PC-3 (cell line): ENCODE data around the gene PPM1L. TPM values are rescaled to one million over a fixed set of nuclear protein-coding genes. Genes with fewer than 3 reads are reported as not detected.

ENCODE experiments used
- ATAC-seq: fragments of 200-7000 bp; cut with Tn5 transposase; 2 replicates; pipeline ENCODE4 v1.9.1; 2020; ENCODE audit warnings: mild to moderate bottlenecking, moderate library complexity
- BruUV-seq: library from RNA; stranded (reverse); fragments of 400-500 nt; replicated peaks from 2 replicates; lab custom pipeline; 2021; lab: Mats Ljungman, UMichigan
- CTCF ChIA-PET: fragments of 300-600 bp; sonication (Branson Sonifier 250); formaldehyde crosslinking; loops from one replicate; lab custom pipeline; 2022; ENCODE audit warnings: antibody characterized with exemption; lab: Charles Lee
- POLR2A ChIA-PET: fragments of 300-600 bp; sonication (Branson Sonifier 250); formaldehyde crosslinking; loops from one replicate; lab custom pipeline; 2022; ENCODE audit warnings: antibody characterized with exemption; ENCODE audit not compliant: unreplicated experiment; lab: Charles Lee
- DNase-seq: peaks from one replicate; pipeline ENCODE4 v3.0.0-alpha.2; 2015
- H2AFZ ChIP-seq: fragments of 300-600 bp; sonication (generic); 2 replicates; pipeline ENCODE4 v1.6.0; 2016; ENCODE audit warnings: antibody characterized with exemption, low read length
- H3F3A ChIP-seq: fragments of 300-600 bp; sonication (generic); one replicate; pipeline ENCODE4 v1.6.0; 2017; ENCODE audit warnings: antibody characterized with exemption, low read length, control low read depth, mild to moderate bottlenecking; ENCODE audit not compliant: unreplicated experiment
- H3K27ac ChIP-seq: fragments of 300-600 bp; sonication (generic); 2 replicates; pipeline ENCODE4 v1.5.1; 2016; ENCODE audit warnings: mild to moderate bottlenecking, low read length
- H3K27me3 ChIP-seq: fragments of 300-600 bp; sonication (generic); 2 replicates; pipeline ENCODE4 v1.6.1; 2016; ENCODE audit warnings: low read length, mixed read lengths
- H3K36me3 ChIP-seq: fragments of 300-600 bp; sonication (generic); 2 replicates; pipeline ENCODE4 v1.6.1; 2016; ENCODE audit warnings: low read depth, mixed run types, low read length, mixed read lengths
- H3K4me1 ChIP-seq: fragments of 300-600 bp; sonication (generic); 2 replicates; pipeline ENCODE4 v1.5.1; 2016; ENCODE audit warnings: low read length; ENCODE audit not compliant: insufficient read depth
- H3K4me2 ChIP-seq: fragments of 300-600 bp; sonication (generic); 2 replicates; pipeline ENCODE4 v1.6.0; 2016; ENCODE audit warnings: low read length
- H3K4me3 ChIP-seq: fragments of 300-600 bp; sonication (generic); 2 replicates; pipeline ENCODE4 v1.5.1; 2016; ENCODE audit warnings: mild to moderate bottlenecking, low read length, mixed read lengths
- H3K79me2 ChIP-seq: fragments of 300-600 bp; sonication (generic); 2 replicates; pipeline ENCODE4 v1.6.1; 2017; ENCODE audit warnings: low read length, mixed read lengths
- H3K9ac ChIP-seq: fragments of 300-600 bp; sonication (generic); 2 replicates; pipeline ENCODE4 v1.6.0; 2016; ENCODE audit warnings: mild to moderate bottlenecking, low read length
- H3K9me2 ChIP-seq: fragments of 300-600 bp; sonication (generic); replicated peaks from 2 replicates; pipeline ENCODE4 v1.6.1; 2016; ENCODE audit warnings: mixed run types, low read length, mixed read lengths
- H3K9me3 ChIP-seq: fragments of 300-600 bp; sonication (generic); 2 replicates; pipeline ENCODE4 v1.6.1; 2016; ENCODE audit warnings: low read length, mixed read lengths
- H4K20me1 ChIP-seq: fragments of 300-600 bp; sonication (generic); 2 replicates; pipeline ENCODE4 v1.6.1; 2016; ENCODE audit warnings: low read length, mixed read lengths
- EZH2 ChIP-seq: fragments of 300-600 bp; sonication (generic); IDR thresholded peaks from one replicate; pipeline ENCODE4 v1.6.1; 2017; ENCODE audit warnings: antibody characterized with exemption, mild to moderate bottlenecking, low read length; ENCODE audit not compliant: unreplicated experiment
- EZH2phosphoT487 ChIP-seq: fragments of 300-600 bp; sonication (generic); IDR thresholded peaks from 2 replicates; pipeline ENCODE4 v1.6.1; 2018; ENCODE audit warnings: mild to moderate bottlenecking, antibody characterized with exemption, low read length, borderline replicate concordance
- intact Hi-C: fragments of 100-400 bp; cut with micrococcal nuclease; formaldehyde crosslinking; loops from 2 replicates; pipeline ENCODE4 v1.9.0; 2023
- total RNA-seq: library from RNA; depleted of rRNA; stranded (reverse); fragments of >200 nt; gene quantifications from 2 replicates; pipeline ENCODE4 v1.2.3, GENCODE V29; 2014
- TF ChIP-seq, protein P1 (sequence below): fragments of 300-600 bp; sonication (generic); conservative IDR thresholded peaks from 2 replicates; pipeline ENCODE4 v1.5.1; 2017; ENCODE audit warnings: antibody characterized with exemption, low read depth, mild to moderate bottlenecking, low read length

PPM1L gene
- total RNA-seq, 1 experiment from 2014 or later = 7.0 TPM

DNA sequence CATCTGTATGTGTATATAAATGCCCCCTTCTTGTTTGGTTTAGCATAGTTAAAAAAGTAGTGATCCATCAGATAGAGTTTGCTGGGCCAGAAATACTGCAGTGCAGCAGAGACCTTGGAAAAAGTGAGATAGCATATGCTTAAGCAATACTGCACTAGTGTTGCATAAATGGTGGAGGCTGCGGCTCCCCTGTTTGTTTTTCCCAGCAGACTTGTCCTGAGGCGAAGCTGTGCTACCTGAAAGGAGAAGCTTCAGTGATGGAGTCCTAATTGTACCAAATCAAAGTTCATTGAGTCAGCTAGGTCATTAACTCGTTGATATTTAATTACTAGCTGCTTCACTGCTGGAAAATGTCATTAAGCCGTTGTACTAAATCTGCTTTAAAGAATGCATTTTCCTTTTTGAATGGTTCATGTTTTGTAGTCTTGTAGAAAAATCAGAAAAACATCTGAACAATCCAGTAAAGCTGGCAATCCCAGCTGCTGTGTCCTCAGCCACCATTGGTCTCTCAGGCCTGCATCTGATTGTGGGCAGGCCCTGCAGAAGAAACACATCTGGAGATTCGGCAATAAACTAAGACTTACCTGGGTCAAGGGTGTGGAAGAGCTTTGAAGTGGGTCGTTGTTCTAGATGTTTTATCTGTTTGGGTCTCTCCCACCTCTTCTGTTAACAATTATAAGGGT lies 179.5 kb downstream of the PPM1L start:
- Histone ChIP-seq H3K9me2 (no peaks in the 10 kb centered on the region), H3K27me3 (no peaks in the 10 kb centered on the region), H3F3A (no peaks in the 10 kb centered on the region), H3K79me2 (no peaks in the 10 kb centered on the region), H3K9me3 (no peaks in the 10 kb centered on the region), H3K4me1 (no peaks in the 10 kb centered on the region), H3K27ac (no peak overlapping the region), H3K4me2 (no peak overlapping the region), H2AFZ (no peak overlapping the region), H3K9ac (no peak overlapping the region), H3K4me3 (no peak overlapping the region), H3K36me3 (no peaks in the 10 kb centered on the region), H4K20me1 (no peaks in the 10 kb centered on the region)
- POLR2A ChIA-PET = no interaction called here
- no TSS peak for BruUV-seq
- ATAC-seq (no peak), DNase-seq (no peak)
- intact Hi-C loops = no loop called here
- CTCF ChIA-PET = no interaction called here
- TF ChIP-seq EZH2phosphoT487 (no peak), EZH2 (no peak)
- TF ChIP-seq, protein P1, sequence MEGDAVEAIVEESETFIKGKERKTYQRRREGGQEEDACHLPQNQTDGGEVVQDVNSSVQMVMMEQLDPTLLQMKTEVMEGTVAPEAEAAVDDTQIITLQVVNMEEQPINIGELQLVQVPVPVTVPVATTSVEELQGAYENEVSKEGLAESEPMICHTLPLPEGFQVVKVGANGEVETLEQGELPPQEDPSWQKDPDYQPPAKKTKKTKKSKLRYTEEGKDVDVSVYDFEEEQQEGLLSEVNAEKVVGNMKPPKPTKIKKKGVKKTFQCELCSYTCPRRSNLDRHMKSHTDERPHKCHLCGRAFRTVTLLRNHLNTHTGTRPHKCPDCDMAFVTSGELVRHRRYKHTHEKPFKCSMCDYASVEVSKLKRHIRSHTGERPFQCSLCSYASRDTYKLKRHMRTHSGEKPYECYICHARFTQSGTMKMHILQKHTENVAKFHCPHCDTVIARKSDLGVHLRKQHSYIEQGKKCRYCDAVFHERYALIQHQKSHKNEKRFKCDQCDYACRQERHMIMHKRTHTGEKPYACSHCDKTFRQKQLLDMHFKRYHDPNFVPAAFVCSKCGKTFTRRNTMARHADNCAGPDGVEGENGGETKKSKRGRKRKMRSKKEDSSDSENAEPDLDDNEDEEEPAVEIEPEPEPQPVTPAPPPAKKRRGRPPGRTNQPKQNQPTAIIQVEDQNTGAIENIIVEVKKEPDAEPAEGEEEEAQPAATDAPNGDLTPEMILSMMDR = no peak

DNA sequence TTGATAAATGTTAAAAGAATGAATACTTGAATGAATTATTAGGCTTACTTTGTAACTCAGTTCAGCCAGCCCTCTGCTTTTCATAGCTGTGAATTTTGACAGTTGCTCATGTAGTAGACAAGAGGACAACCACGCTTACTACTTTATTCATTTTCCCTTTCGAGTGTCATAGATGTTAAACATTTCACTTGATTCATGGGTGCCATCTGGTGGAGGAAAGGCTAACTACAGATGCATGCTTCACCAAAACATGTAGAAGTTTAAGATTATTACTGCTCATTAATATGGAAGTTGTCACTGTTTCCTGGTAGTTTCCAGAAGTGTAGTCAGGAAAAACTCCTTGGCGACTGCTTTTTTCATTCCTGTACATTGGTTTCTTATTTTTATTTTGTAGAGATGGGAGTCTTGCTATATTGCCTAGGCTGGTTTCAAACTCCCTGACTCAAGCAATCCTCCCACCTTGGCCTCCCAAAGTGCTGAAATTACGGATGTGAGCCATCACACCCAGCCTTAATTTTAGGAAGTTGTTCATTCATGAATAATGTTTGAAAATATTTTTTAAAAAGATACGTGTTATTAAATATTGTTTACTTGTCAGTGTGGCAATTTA lies 186.0 kb downstream of the PPM1L start:
- no peak overlapping the region for H3K4me3 ChIP-seq
- H3K9ac ChIP-seq = no peak overlapping the region
- no TSS peak for BruUV-seq
- no peaks in the 10 kb centered on the region for H3F3A ChIP-seq
- H3K27ac ChIP-seq = no peak overlapping the region
- CTCF ChIA-PET = interaction anchor here (0.6 to 0.8 kb wide), 2 partner anchors 67 to 183 kb away, joined by 3 to 4 read pairs; no protein-coding TSS in a partner anchor
- H3K4me1 ChIP-seq = no peaks in the 10 kb centered on the region
- no peak overlapping the region for H2AFZ ChIP-seq
- no peaks in the 10 kb centered on the region for H3K36me3 ChIP-seq
- intact Hi-C loops = loop anchor here (1.0 to 5.0 kb wide), 7 partner anchors 21 to 480 kb away; partner anchors contain the start of gene PPM1L
- no peak overlapping the region for H3K4me2 ChIP-seq
- DNase-seq = peak; percentile 90
- POLR2A ChIA-PET = interaction anchor here (0.6 kb wide), 1 partner anchor 294 kb away, joined by 3 read pairs; no protein-coding TSS in a partner anchor
- H3K9me2 ChIP-seq = no peaks in the 10 kb centered on the region
- H4K20me1 ChIP-seq = no peaks in the 10 kb centered on the region
- H3K9me3 ChIP-seq = no peaks in the 10 kb centered on the region
- no peaks in the 10 kb centered on the region for H3K79me2 ChIP-seq
- no peaks in the 10 kb centered on the region for H3K27me3 ChIP-seq
- ATAC-seq = peak; percentile 88
- TF ChIP-seq, protein P1 = peak; percentile 92
- TF ChIP-seq EZH2phosphoT487 (no peak), EZH2 (no peak)

DNA sequence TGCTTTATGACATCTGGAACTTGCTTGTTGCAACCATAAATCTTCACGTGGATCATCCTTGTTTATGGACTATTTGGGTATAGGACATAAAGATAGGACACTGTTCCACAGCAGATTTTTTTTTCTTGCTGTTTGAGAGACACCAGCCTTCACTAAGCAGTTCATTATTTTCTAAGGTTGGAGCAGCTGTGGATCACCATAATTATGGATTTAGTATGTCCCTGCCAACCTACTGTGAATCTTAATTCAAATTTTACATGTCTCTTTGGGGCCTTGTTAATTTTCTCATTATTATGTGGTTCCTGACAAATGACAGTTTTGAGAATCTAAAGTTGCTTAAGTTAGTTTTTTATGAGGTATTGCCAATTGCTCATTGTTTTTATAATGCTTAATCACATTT lies 188.0 kb downstream of the PPM1L start:
- Histone ChIP-seq H3K9me3 (no peaks in the 10 kb centered on the region), H3F3A (no peaks in the 10 kb centered on the region), H3K4me2 (no peak overlapping the region), H3K27me3 (no peaks in the 10 kb centered on the region), H4K20me1 (no peaks in the 10 kb centered on the region), H3K9ac (no peak overlapping the region), H3K36me3 (no peaks in the 10 kb centered on the region), H2AFZ (no peak overlapping the region), H3K27ac (no peak overlapping the region), H3K9me2 (no peaks in the 10 kb centered on the region), H3K79me2 (no peaks in the 10 kb centered on the region), H3K4me3 (no peak overlapping the region), H3K4me1 (no peaks in the 10 kb centered on the region)
- no peak for TF ChIP-seq EZH2
- TF ChIP-seq EZH2phosphoT487 = no peak
- TF ChIP-seq, protein P1 = no peak
- ChIA-PET CTCF (no interaction called here), POLR2A (no interaction called here)
- no peak for ATAC-seq
- intact Hi-C loops = loop anchor here (5.0 kb wide), 3 partner anchors 187 to 478 kb away; partner anchors contain the start of gene PPM1L
- DNase-seq = no peak
- BruUV-seq = no TSS peak
